Measurements from ENCODE around the gene CELA3B. TPM values are rescaled to one million over a fixed set of nuclear protein-coding genes. Genes with fewer than 3 reads are reported as not detected.
"Not testable (repeated sequence)": the region's sequence is repeated elsewhere in the genome, so short reads cannot be mapped to it uniquely, and the experiment has no call there.

CELA3B gene
- total RNA-seq, 1 experiment from 2014 or later, result not detected

DNA sequence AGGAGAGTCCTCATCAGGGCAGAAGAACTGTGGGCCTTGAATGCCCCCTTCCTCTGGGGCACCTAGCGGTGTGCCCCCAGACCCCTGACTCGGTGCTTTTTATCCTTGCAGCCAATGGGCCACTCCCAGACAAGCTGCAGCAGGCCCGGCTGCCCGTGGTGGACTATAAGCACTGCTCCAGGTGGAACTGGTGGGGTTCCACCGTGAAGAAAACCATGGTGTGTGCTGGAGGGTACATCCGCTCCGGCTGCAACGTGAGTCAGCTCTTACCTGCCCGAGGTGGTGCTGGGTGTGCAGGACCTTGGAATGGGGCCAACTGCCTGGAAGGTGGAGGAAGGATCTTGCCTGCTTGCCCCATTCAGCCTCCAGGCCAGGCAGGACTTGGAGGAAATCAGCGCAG, 30.4 kb downstream of the CELA3B start:
- not testable (repeated sequence) for DNase-seq (ENCODE audit: low read depth)

DNA sequence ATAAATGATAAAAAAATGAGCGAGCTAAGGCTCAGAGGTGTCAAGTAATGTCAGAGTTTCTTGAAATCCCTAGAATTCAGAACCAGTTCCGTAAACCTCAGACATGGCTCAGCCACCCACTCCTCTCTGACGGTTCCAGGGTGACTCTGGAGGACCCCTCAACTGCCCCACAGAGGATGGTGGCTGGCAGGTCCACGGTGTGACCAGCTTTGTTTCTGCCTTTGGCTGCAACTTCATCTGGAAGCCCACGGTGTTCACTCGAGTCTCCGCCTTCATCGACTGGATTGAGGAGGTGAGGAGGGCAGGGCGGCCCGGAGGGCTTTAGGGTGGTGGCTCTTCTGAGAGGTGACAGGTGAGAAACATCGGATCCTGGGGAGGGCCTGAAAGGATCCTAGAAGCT, 32.7 kb downstream of the CELA3B start:
- DNase-seq (ENCODE audit: low read depth), result not testable (repeated sequence)

DNA sequence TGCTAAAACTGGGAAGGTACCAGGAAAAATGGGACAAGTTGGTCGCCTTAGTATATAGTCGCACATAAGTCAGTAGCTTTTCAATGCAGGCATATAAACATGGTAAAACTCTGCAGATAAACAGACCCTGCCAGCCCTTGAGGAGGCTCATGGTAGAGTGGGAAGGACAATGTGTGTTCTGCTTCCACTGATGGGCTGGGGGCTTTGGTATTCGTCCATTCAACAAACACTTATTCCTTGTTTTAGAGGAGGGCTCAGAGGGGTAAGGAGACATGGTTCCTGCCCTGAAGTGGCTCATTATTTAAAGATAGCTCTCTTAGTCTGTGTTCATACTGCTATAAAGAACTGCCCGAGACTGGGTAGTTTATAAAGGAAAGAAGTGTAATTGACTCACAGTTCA, 35.9 kb downstream of the CELA3B start:
- DNase-seq (ENCODE audit: low read depth), result not testable (repeated sequence)

DNA sequence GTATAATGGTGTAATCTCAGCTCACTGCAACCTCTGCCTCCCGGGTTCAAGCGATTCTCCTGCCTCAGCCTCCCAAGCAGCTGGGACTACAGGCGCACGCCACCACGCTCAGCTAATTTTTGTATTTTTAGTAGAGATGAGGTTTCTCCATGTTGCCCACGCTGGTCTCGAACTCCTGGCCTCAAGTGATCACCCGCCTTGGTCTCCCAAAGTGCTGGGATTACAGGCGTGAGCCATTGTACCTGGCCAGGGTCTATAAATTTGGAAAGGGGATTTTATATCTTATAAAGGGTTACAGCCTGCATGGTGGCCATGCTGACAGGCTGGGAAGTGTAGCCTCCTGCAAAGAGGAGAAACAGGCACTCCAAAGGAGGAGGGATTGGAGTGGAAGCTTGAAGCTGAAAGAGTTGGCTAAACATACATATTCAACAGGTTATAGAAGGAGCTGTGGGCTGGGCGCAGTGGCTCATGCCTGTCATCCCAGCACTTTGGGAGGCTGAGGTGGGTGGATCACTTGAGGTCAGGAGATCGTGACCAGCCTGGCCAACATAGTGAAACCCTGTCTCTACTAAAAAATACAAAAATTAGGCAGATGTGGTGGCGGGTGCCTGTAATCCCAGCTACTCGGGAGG, 37.9 kb downstream of the CELA3B start:
- not testable (repeated sequence) for DNase-seq (ENCODE audit: low read depth)

- DNase-seq (ENCODE audit: low read depth), result peak; percentile 98
These were observed 42.0 kb downstream of the CELA3B start for GRCh38 chr1:22018583-22019559.

DNA sequence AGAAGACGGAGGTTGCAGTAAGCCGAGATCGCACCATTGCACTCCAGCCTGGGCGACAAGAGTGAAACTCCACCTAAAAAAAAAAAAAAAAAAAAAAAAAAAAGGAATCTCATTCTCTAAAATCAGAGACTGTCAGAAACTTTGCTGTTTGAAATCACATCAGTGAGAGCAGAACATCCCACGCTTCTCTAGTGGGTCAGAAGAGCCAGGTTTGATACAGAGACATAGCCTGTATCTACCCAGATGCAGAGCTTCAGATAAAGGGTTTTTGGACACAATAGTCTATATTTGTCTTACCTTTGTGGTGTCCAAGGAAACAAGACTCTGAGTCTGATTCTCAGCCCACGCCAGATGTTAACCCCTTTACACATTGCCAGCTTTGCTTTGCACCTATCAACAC, 44.2 kb downstream of the CELA3B start:
- DNase-seq (ENCODE audit: low read depth), result no peak

DNA sequence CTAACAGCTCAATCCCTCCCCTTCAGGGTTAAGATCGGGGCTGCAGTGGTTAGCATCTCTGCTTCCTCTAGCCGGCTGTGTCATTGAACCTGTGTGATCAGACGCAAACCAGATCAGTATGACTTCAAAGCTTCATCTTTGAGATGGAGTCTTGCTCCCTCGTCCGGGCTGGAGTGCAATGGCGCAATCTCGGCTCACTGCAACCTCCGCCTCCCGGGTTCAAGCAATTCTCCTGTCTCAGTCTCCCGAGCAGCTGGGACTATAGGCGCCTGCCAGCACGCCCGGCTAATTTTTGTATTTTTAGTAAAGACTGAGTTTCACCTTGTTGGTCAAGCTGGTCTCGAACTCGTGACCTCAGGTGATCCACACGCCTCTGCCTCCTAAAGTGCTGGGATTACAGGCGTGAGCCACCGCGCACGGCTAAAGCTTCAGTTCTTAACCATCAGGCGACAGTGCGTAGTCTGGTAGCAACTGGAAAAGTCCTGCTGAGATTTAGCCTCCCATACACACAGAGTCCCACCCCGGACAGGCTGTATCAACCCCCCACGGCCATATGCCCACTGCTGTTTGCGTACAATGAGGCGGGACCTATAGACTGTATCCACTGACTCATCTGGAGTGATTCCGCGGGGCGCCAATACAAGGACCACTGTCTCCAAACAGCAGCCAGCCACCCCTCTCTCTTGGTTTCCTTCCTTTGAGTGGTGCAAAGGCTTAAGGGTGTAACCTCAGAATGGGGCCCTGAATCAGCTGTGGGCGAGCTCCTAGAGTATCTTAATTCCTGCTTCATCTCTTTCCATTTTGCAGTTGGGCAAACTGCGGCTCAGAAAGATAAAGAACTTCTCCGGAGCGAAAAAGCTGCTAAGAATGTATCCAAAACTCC, 47.9 kb downstream of the CELA3B start:
- peak; percentile 87 for DNase-seq (ENCODE audit: low read depth)

GRCh38 chr1:22025368-22026155, 48.7 kb downstream of the CELA3B start:
- peak; percentile 82 for DNase-seq (ENCODE audit: low read depth)

- no peak for DNase-seq (ENCODE audit: low read depth)
These were observed 50.1 kb downstream of the CELA3B start for GRCh38 chr1:22026924-22027289.

GRCh38 chr1:22030057-22030456, 53.2 kb downstream of the CELA3B start:
- no peak for DNase-seq (ENCODE audit: low read depth)

DNA sequence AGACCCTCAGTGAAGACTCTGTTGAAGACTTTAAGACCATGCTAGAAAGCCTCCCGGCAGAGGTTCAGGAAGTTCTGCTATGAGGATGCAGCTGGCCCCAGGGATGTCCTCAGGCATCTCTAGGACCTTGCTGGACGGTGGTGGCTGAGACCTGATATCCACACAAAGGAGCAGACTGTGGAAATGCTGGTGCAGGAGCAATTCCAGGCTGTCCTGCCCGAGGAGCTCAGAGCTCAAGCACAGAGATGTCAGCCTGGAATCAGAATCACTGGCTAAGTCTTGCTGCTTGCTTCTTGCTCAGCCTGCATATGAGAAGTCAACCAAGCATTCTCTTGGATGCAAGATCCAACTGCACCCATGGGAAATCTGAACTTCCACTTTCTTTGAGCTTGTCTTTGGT, 53.7 kb downstream of the CELA3B start:
- no peak for DNase-seq (ENCODE audit: low read depth)

DNA sequence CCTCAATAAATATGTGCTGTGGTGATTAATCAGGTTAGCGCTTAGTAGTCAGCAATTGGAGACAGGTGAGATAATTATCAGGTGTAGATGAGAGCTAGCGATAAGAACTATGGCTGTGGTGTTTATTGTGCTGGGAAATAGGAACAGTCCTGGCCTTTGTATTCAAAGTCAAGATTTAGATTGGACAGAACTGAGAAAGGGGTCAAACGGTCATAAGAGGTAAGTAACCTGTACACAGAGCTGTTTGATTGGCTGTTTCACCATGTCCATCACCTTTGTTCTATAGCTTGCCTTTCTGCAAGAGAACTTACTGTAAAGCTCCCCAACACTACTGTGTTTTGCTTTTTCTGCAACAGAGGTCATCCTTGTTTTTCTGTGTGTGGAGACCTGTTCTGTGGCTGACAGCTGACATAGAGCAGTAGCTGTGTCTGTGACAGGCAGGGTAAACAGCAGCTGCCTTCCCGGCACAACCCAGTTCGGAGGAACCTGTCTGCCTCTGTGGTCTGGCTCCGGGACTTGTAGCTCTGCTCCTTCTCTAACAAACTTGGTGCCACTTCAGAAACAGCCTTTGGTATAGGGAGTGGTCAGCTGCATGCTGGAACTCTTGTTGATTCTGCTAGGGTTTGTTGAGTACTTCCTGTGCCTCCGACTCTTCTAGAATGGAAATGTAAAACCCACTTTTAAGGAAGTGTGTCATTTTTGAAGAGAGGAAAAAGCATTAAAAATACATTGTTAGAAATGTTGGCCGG, 54.6 kb downstream of the CELA3B start:
- DNase-seq (ENCODE audit: low read depth), result no peak

DNA sequence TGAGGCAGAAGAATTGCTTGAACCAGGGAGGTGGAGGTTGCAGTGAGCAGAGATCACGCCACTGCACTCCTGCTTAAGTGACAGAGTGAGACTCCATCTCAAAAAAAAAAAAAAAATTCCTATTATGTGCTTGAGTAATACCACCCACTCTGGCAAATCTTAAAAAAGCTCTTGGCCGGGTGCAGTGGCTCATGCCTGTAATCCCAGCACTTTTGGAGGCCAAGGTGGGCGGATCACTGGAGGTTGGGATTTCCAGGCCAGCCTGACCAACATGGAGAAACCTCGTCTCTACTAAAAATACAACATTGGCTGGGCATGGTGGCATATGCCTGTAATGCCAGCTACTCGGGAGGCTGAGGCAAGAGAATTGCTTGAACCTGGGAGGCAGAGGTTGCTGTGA, 58.0 kb downstream of the CELA3B start:
- not testable (repeated sequence) for DNase-seq (ENCODE audit: low read depth)

DNA sequence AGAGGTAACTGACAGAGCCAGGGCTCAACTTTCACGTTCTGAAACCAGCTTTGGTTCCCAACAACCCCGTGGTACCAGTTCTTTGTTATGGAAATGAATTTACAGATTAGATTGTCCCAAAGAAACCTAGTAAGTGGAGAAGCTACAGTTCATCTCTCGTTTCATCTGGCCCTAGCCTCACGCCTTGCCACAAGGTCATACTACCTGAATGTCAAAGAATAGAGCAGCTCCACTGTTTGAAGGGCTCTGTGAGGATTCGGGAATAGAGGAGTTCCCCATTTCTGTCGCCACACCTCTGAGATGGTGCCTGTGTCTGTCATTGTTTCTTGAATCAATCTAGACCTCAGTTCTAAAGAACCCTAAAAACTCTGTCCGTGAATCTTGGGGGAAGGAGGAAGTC, 60.7 kb downstream of the CELA3B start:
- no peak for DNase-seq (ENCODE audit: low read depth)

DNA sequence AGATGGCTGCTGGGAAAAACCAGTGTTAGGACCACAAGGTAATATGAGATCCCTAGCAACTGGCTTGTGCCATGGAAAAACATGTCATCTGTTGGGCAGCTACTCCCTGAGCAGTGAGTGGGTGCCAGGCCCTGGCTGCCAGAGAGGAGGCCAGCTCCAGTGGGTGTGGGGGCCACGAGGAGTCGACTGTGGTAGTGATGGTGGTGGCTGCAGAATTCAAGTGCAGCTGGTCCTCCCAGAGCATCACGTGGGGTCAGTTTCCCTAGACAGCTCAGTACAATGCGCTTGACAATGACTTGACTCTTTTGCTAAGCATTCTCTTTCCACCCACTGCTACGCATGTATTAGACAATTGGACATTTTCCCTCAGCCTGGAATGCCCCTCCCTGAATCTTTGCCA, 61.2 kb downstream of the CELA3B start:
- DNase-seq (ENCODE audit: low read depth), result peak; percentile 44

Other genes with a start within 250 kb of the CELA3B start
- 22.7 and 25.1 TPM in 2 replicates for gene USP48, start 193.9 kb upstream of the CELA3B start, total RNA-seq (2014; rRNA removed)
- gene LDLRAD2, start 164.8 kb upstream of the CELA3B start, total RNA-seq (2014; rRNA removed), result not detected in 2 replicates
- 106 and 143 TPM in 2 replicates for gene HSPG2, start 39.7 kb upstream of the CELA3B start, total RNA-seq (2014; rRNA removed)
- gene CELA3A, start 24.6 kb downstream of the CELA3B start, total RNA-seq (2014; rRNA removed), result not detected in 2 replicates
- gene CDC42, start 75.7 kb downstream of the CELA3B start, total RNA-seq (2014; rRNA removed), result 323 and 332 TPM in 2 replicates
- gene WNT4, start 166.1 kb downstream of the CELA3B start, total RNA-seq (2014; rRNA removed), result not detected in 2 replicates